SK-N-SH (cell line): Measurements from ENCODE around the gene SCRN2. TPM values are rescaled to one million over a fixed set of nuclear protein-coding genes. Genes with fewer than 3 reads are reported as not detected.

Experiments
- CTCF ChIA-PET: fragments of 300-600, 350-600 bp; formaldehyde crosslinking; extraction: SDS; loops from one replicate; lab custom pipeline; 2021; lab: Yijun Ruan, JAX
- POLR2A ChIA-PET: fragments of 350-600 bp; sonication (Branson Sonifier 250); formaldehyde crosslinking; extraction: SDS; loops from one replicate; lab custom pipeline; 2020; ENCODE audit warnings: antibody characterized with exemption, inconsistent platforms; lab: Yijun Ruan, JAX
- DNase-seq: peaks from one replicate; pipeline ENCODE4 v3.0.0; 2012
- H2AFZ ChIP-seq: fragments of 200-600 bp; sonication (generic); 2 replicates; pipeline ENCODE4 v1.8.1; 2016; ENCODE audit warnings: antibody characterized with exemption, mild to moderate bottlenecking, low read depth
- H3F3A ChIP-seq: fragments of 200-600 bp; sonication (generic); replicated peaks from 2 replicates; pipeline ENCODE3; 2016; ENCODE audit warnings: antibody characterized with exemption, mild to moderate bottlenecking; ENCODE audit not compliant: insufficient read depth
- H3K27ac ChIP-seq, 2 experiments: fragments of 200-500 bp in 1 of 2; fragments of 200-600 bp in 1 of 2; sonication (Bioruptor generic) in 1 of 2; sonication (generic), shearing (Covaris generic) in 1 of 2; 2 replicates each; pipeline versions ENCODE4 v1.5.1 to v1.6.1; 2014 to 2016; ENCODE audit warnings: low read depth in 2 of 2, inconsistent platforms in 1 of 2, low read length in 1 of 2, mild to moderate bottlenecking in 1 of 2, mixed read lengths in 1 of 2
- H3K27me3 ChIP-seq: fragments of 200-600 bp; sonication (generic), shearing (Covaris generic); 2 replicates; pipeline ENCODE4 v1.6.1; 2016; ENCODE audit warnings: mixed run types; ENCODE audit not compliant: insufficient read depth
- H3K36me3 ChIP-seq, 2 experiments: fragments of 200-500 bp in 1 of 2; fragments of 200-600 bp in 1 of 2; sonication (Bioruptor generic) in 1 of 2; sonication (generic) in 1 of 2; replicated peaks in 1 of 2; 2 replicates each; pipeline versions ENCODE3 to v1.5.1; 2014 to 2016; ENCODE audit warnings: low read length in 1 of 2, mild to moderate bottlenecking in 1 of 2; ENCODE audit not compliant: insufficient read depth in 2 of 2, control insufficient read depth in 1 of 2
- H3K4me1 ChIP-seq, 2 experiments: fragments of 200-500 bp in 1 of 2; fragments of 200-600 bp in 1 of 2; sonication (Bioruptor generic) in 1 of 2; sonication (generic), shearing (Covaris generic) in 1 of 2; 2 replicates each; pipeline versions ENCODE4 v1.5.1 to v1.6.1; 2014 to 2016; ENCODE audit warnings: low read depth in 1 of 2, low read length in 1 of 2, mixed run types in 1 of 2; ENCODE audit not compliant: insufficient read depth in 2 of 2, control insufficient read depth in 1 of 2
- H3K4me2 ChIP-seq: fragments of 200-600 bp; sonication (generic), shearing (Covaris generic); 2 replicates; pipeline ENCODE4 v1.6.1; 2017; ENCODE audit warnings: mixed run types
- H3K4me3 ChIP-seq, 2 experiments: fragments of 200-500 bp in 1 of 2; fragments of 200-600 bp in 1 of 2; sonication (Bioruptor generic) in 1 of 2; sonication (generic), shearing (Covaris generic) in 1 of 2; 2 replicates each; pipeline versions ENCODE4 v1.5.1 to v1.8.1; 2014 to 2016; ENCODE audit warnings: low read depth in 2 of 2, inconsistent platforms in 1 of 2, low read length in 1 of 2, mild to moderate bottlenecking in 1 of 2, mixed read lengths in 1 of 2, moderate library complexity in 1 of 2
- H3K79me2 ChIP-seq: fragments of 200-600 bp; sonication (generic); 2 replicates; pipeline ENCODE4 v1.8.1; 2017; ENCODE audit warnings: mild to moderate bottlenecking; ENCODE audit not compliant: insufficient read depth
- H3K9ac ChIP-seq: fragments of 200-600 bp; sonication (generic); 2 replicates; pipeline ENCODE4 v1.6.1; 2017; ENCODE audit warnings: mixed run types
- H3K9me2 ChIP-seq: fragments of 200-600 bp; sonication (generic); 2 replicates; pipeline ENCODE4 v1.6.1; 2017; ENCODE audit warnings: mixed run types
- H3K9me3 ChIP-seq: fragments of 200-600 bp; sonication (generic); 2 replicates; pipeline ENCODE4 v1.6.1; 2017; ENCODE audit warnings: mixed run types, mild to moderate bottlenecking, moderate library complexity
- H4K20me1 ChIP-seq: fragments of 200-600 bp; sonication (generic); 2 replicates; pipeline ENCODE4 v1.6.1; 2017; ENCODE audit warnings: mild to moderate bottlenecking, mixed run types; ENCODE audit not compliant: insufficient read depth
- EP300 ChIP-seq, 2 experiments: IDR thresholded peaks; 2 replicates each; pipeline versions ENCODE4 v1.4.0 to v1.6.1; 2012; ENCODE audit warnings: borderline replicate concordance in 1 of 2, low read depth in 1 of 2, low read length in 1 of 2
- EZH2phosphoT487 ChIP-seq: fragments of 200-600 bp; sonication (generic); IDR thresholded peaks from 2 replicates; pipeline ENCODE4 v1.6.1; 2017; ENCODE audit warnings: low read depth, mixed run types, mild to moderate bottlenecking, antibody characterized with exemption, moderate library complexity, borderline replicate concordance
- FOSL2 ChIP-seq: IDR thresholded peaks from 2 replicates; pipeline ENCODE4 v1.4.0; 2012; ENCODE audit warnings: low read depth, mild to moderate bottlenecking, moderate library complexity, borderline replicate concordance
- FOXJ3 ChIP-seq: sonication (generic); formaldehyde crosslinking; IDR thresholded peaks from 2 replicates; pipeline ENCODE4 v1.5.1; 2020; ENCODE audit warnings: mild to moderate bottlenecking, missing genetic modification reagents
- FOXM1 ChIP-seq: IDR thresholded peaks from 2 replicates; pipeline ENCODE4 v1.4.0; 2012; ENCODE audit warnings: low read depth, mild to moderate bottlenecking
- GABPA ChIP-seq: IDR thresholded peaks from 2 replicates; pipeline ENCODE4 v1.4.0; 2012; ENCODE audit warnings: low read depth, mild to moderate bottlenecking
- NRF1 ChIP-seq: IDR thresholded peaks from 2 replicates; pipeline ENCODE4 v1.6.1; 2012; ENCODE audit warnings: low read depth, mild to moderate bottlenecking, low read length
- RXRA ChIP-seq: IDR thresholded peaks from 2 replicates; pipeline ENCODE4 v1.4.0; 2012; ENCODE audit warnings: low read depth, mild to moderate bottlenecking, borderline replicate concordance
- SIN3A ChIP-seq: IDR thresholded peaks from 2 replicates; pipeline ENCODE4 v1.6.1; 2012; ENCODE audit warnings: low read depth, mild to moderate bottlenecking, low read length, moderate library complexity, borderline replicate concordance
- SMC3 ChIP-seq: IDR thresholded peaks from 2 replicates; pipeline ENCODE4 v1.6.1; 2012; ENCODE audit warnings: low read depth, low read length, improper control_type of control experiment
- TEAD4 ChIP-seq: IDR thresholded peaks from 2 replicates; pipeline ENCODE4 v1.4.0; 2012; ENCODE audit warnings: mild to moderate bottlenecking, borderline replicate concordance; ENCODE audit not compliant: insufficient read depth
- WGBS: methylation state at CpG from one replicate; pipeline ENCODE4 v1.1.6; 2017; ENCODE audit warnings: low lambda C conversion rate; 5-methylcytosine and 5-hydroxymethylcytosine counted together
- polyA plus RNA-seq, 3 experiments: library from polyadenylated mRNA; depleted of rRNA; stranded (reverse); fragments of >200 nt; gene quantifications; 2 replicates each; pipeline ENCODE4 v1.2.3, GENCODE V29; 2012
- TF ChIP-seq, protein P1 (sequence below): IDR thresholded peaks from 2 replicates; pipeline ENCODE4 v1.4.0; 2012; ENCODE audit warnings: low read depth, borderline replicate concordance
- TF ChIP-seq, protein P2 (sequence below): fragments of 150-350 bp; IDR thresholded peaks from 2 replicates; pipeline ENCODE4 v1.6.1; 2017; ENCODE audit warnings: antibody characterized with exemption, low read length, low read depth, borderline replicate concordance
- TF ChIP-seq, protein P3 (sequence below): IDR thresholded peaks from 2 replicates; pipeline ENCODE4; 2012
- TF ChIP-seq, protein P4 (sequence below): IDR thresholded peaks from 2 replicates; pipeline ENCODE4 v1.6.1; 2012; ENCODE audit warnings: mild to moderate bottlenecking, low read depth, low read length, moderate library complexity
- TF ChIP-seq, protein P5 (sequence below): fragments of 150-350 bp; IDR thresholded peaks from 2 replicates; pipeline ENCODE4 v1.6.1; 2016; ENCODE audit warnings: mild to moderate bottlenecking, low read depth, low read length
- TF ChIP-seq, protein P6 (sequence below): fragments of 200-600 bp; sonication (generic); IDR thresholded peaks from 2 replicates; pipeline ENCODE4 v1.6.1; 2017; ENCODE audit warnings: antibody characterized with exemption, mild to moderate bottlenecking, moderate library complexity

The SCRN2 gene
- polyA plus RNA-seq, 1 of the 3 experiments (the other 2 are of a cell fraction), result 139 TPM

DNA sequence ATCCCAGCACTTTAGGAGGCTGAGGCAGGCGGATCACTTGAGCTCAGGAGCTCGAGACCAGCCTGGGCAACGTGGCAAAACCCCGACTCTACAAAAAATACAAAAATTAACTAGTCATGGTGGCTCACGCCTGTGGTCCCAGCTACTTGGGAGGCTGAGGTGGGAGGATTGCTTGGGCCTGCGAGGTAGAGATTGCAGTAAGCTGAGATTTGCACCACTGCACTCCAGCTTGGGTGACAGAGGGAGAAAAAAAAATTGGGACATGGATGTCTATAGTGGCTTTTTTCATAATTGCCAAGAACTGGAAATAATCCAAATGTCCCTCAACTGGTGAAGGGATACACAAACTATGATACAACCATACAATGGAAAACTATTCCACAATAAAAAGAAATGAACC, 48.1 kb downstream of the SCRN2 start (continued):
- TF ChIP-seq, protein P1, sequence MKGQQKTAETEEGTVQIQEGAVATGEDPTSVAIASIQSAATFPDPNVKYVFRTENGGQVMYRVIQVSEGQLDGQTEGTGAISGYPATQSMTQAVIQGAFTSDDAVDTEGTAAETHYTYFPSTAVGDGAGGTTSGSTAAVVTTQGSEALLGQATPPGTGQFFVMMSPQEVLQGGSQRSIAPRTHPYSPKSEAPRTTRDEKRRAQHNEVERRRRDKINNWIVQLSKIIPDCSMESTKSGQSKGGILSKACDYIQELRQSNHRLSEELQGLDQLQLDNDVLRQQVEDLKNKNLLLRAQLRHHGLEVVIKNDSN, result no peak
- no peak for TF ChIP-seq TEAD4
- TF ChIP-seq FOSL2, result no peak
- no peak for TF ChIP-seq SIN3A
- TF ChIP-seq, protein P2, sequence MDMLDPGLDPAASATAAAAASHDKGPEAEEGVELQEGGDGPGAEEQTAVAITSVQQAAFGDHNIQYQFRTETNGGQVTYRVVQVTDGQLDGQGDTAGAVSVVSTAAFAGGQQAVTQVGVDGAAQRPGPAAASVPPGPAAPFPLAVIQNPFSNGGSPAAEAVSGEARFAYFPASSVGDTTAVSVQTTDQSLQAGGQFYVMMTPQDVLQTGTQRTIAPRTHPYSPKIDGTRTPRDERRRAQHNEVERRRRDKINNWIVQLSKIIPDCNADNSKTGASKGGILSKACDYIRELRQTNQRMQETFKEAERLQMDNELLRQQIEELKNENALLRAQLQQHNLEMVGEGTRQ, result no peak

DNA sequence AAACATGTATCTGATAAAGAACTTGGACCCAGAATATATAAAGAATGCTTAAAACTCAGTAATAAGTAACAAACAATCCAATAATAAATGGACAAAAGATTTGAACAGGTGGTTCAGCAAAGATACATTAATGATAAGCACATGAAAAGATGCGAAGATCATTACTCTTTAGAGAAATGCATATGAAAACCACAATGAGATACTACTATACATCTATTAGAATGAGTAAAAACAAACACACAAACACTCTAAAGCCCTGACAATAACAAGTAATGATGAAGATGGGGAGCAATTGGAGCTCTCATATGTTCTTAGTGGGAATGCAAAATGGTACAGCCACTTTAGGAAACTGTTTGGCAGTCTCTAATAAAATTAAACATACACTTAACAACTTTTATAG, 48.6 kb downstream of the SCRN2 start:
- no peak for DNase-seq
- no peak overlapping the region for H3K27ac ChIP-seq
- WGBS, result 30% methylated on average over 1 of the region's 1 CpG
- no peaks in the 10 kb centered on the region for H4K20me1 ChIP-seq
- H3K4me1 ChIP-seq, result peaks cover 0 to 5% of the 10 kb centered on the region in 2 experiments; a peak in 1 of 4 replicates
- POLR2A ChIA-PET, result no interaction called here
- H3K9me3 ChIP-seq, result no peaks in the 10 kb centered on the region
- no peaks in the 10 kb centered on the region for H3K9me2 ChIP-seq
- no peak overlapping the region for H3K4me3 ChIP-seq
- H3F3A ChIP-seq, result no peaks in the 10 kb centered on the region
- H3K4me2 ChIP-seq, result no peak overlapping the region
- H3K79me2 ChIP-seq, result no peaks in the 10 kb centered on the region
- TF ChIP-seq FOSL2 (no peak), EP300 (IDR thresholded peaks at IDR 0.05; ENCODE audit: borderline replicate concordance in 1 of 2, low read depth in 1 of 2, low read length in 1 of 2) (no peak), SMC3 (no peak), TEAD4 (no peak), NRF1 (no peak), RXRA (no peak), FOXM1 (no peak), EZH2phosphoT487 (no peak), FOXJ3 (no peak), GABPA (no peak)
- TF ChIP-seq, protein P3, sequence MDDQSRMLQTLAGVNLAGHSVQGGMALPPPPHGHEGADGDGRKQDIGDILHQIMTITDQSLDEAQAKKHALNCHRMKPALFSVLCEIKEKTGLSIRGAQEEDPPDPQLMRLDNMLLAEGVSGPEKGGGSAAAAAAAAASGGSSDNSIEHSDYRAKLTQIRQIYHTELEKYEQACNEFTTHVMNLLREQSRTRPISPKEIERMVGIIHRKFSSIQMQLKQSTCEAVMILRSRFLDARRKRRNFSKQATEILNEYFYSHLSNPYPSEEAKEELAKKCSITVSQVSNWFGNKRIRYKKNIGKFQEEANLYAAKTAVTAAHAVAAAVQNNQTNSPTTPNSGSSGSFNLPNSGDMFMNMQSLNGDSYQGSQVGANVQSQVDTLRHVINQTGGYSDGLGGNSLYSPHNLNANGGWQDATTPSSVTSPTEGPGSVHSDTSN, result no peak
- TF ChIP-seq, protein P4, sequence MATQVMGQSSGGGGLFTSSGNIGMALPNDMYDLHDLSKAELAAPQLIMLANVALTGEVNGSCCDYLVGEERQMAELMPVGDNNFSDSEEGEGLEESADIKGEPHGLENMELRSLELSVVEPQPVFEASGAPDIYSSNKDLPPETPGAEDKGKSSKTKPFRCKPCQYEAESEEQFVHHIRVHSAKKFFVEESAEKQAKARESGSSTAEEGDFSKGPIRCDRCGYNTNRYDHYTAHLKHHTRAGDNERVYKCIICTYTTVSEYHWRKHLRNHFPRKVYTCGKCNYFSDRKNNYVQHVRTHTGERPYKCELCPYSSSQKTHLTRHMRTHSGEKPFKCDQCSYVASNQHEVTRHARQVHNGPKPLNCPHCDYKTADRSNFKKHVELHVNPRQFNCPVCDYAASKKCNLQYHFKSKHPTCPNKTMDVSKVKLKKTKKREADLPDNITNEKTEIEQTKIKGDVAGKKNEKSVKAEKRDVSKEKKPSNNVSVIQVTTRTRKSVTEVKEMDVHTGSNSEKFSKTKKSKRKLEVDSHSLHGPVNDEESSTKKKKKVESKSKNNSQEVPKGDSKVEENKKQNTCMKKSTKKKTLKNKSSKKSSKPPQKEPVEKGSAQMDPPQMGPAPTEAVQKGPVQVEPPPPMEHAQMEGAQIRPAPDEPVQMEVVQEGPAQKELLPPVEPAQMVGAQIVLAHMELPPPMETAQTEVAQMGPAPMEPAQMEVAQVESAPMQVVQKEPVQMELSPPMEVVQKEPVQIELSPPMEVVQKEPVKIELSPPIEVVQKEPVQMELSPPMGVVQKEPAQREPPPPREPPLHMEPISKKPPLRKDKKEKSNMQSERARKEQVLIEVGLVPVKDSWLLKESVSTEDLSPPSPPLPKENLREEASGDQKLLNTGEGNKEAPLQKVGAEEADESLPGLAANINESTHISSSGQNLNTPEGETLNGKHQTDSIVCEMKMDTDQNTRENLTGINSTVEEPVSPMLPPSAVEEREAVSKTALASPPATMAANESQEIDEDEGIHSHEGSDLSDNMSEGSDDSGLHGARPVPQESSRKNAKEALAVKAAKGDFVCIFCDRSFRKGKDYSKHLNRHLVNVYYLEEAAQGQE, result no peak
- TF ChIP-seq, protein P5, sequence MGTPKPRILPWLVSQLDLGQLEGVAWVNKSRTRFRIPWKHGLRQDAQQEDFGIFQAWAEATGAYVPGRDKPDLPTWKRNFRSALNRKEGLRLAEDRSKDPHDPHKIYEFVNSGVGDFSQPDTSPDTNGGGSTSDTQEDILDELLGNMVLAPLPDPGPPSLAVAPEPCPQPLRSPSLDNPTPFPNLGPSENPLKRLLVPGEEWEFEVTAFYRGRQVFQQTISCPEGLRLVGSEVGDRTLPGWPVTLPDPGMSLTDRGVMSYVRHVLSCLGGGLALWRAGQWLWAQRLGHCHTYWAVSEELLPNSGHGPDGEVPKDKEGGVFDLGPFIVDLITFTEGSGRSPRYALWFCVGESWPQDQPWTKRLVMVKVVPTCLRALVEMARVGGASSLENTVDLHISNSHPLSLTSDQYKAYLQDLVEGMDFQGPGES, result no peak
- TF ChIP-seq, protein P6, sequence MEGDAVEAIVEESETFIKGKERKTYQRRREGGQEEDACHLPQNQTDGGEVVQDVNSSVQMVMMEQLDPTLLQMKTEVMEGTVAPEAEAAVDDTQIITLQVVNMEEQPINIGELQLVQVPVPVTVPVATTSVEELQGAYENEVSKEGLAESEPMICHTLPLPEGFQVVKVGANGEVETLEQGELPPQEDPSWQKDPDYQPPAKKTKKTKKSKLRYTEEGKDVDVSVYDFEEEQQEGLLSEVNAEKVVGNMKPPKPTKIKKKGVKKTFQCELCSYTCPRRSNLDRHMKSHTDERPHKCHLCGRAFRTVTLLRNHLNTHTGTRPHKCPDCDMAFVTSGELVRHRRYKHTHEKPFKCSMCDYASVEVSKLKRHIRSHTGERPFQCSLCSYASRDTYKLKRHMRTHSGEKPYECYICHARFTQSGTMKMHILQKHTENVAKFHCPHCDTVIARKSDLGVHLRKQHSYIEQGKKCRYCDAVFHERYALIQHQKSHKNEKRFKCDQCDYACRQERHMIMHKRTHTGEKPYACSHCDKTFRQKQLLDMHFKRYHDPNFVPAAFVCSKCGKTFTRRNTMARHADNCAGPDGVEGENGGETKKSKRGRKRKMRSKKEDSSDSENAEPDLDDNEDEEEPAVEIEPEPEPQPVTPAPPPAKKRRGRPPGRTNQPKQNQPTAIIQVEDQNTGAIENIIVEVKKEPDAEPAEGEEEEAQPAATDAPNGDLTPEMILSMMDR, result no peak
- TF ChIP-seq, all 33 proteins: peak for 0
- Histone ChIP-seq H3K9ac (no peak overlapping the region), H2AFZ (no peak overlapping the region), H3K27me3 (peaks cover 80% of the 10 kb centered on the region), H3K36me3 (no peaks in the 10 kb centered on the region)
- CTCF ChIA-PET, result interaction anchor here (0.9 to 2.8 kb wide), 4 partner anchors 10 to 128 kb away, joined by 3 to 18 read pairs (median 6); no protein-coding TSS in a partner anchor
